Spleen (tissue), 11 donors: ENCODE measurements around the gene TEF. TPM values are rescaled to one million over a fixed set of nuclear protein-coding genes. Genes with fewer than 3 reads are reported as not detected.
A peak's percentile ranks its signal among the peaks of the same experiment; 100 is the strongest.

Experiments
- DNase-seq: peaks from one replicate; pipeline ENCODE4 v3.0.0-alpha.2; 2020
- H3K27ac ChIP-seq, 8 donors: fragments of 200-600 bp; sonication (generic) in 7 of 8; 1 replicate in 4 of 8; 2 replicates in 4 of 8; pipeline versions ENCODE4 v1.5.0 to v1.8.0; 2016 to 2021; ENCODE audit warnings: inconsistent platforms in 4 of 8, mild to moderate bottlenecking in 4 of 8, moderate library complexity in 1 of 8
- H3K27me3 ChIP-seq, 7 donors: fragments of 200-600 bp; sonication (generic) in 6 of 7; replicated peaks in 1 of 7; 1 replicate in 4 of 7; 2 replicates in 3 of 7; pipeline versions ENCODE4 v1.5.0 to v1.8.0; 2016 to 2021; ENCODE audit warnings: inconsistent platforms in 3 of 7, mild to moderate bottlenecking in 1 of 7
- H3K36me3 ChIP-seq, 6 donors: fragments of 200-600 bp; sonication (generic) in 5 of 6; 1 replicate in 4 of 6; 2 replicates in 2 of 6; pipeline versions ENCODE4 v1.5.0 to v1.8.0; 2016 to 2021; ENCODE audit warnings: inconsistent platforms in 2 of 6
- H3K4me1 ChIP-seq, 6 donors: fragments of 200-600 bp; sonication (generic) in 5 of 6; 1 replicate in 3 of 6; 2 replicates in 3 of 6; pipeline versions ENCODE4 v1.5.0 to v1.8.0; 2016 to 2021; ENCODE audit warnings: inconsistent platforms in 3 of 6
- H3K4me3 ChIP-seq, 8 donors: fragments of 200-600 bp; sonication (generic) in 7 of 8; 1 replicate in 4 of 8; 2 replicates in 4 of 8; pipeline versions ENCODE4 v1.5.0 to v1.8.0; 2016 to 2021; ENCODE audit warnings: inconsistent platforms in 4 of 8, mild to moderate bottlenecking in 4 of 8, moderate library complexity in 2 of 8
- H3K9me3 ChIP-seq, 8 donors: fragments of 200-600 bp; sonication (generic) in 7 of 8; 1 replicate in 4 of 8; 2 replicates in 4 of 8; pipeline versions ENCODE4 v1.5.0 to v1.8.0; 2016 to 2021; ENCODE audit warnings: inconsistent platforms in 4 of 8
- CTCF ChIP-seq, 11 experiments: fragments of 200-600 bp in 7 of 11; fragments of 450-650 bp in 4 of 11; sonication (generic) in 4 of 11; IDR thresholded peaks in 8 of 11; conservative IDR thresholded peaks in 3 of 11; 1 replicate in 7 of 11; 2 replicates in 4 of 11; pipeline versions ENCODE4 v1.4.0 to v1.8.0; 2016 to 2021; ENCODE audit warnings: antibody characterized with exemption in 11 of 11, inconsistent platforms in 4 of 11, mild to moderate bottlenecking in 1 of 11
- POLR2A ChIP-seq, 3 donors: fragments of 450-650 bp; IDR thresholded peaks; one replicate each; pipeline ENCODE4 v1.5.1; 2017; ENCODE audit warnings: antibody characterized with exemption in 3 of 3, mild to moderate bottlenecking in 1 of 3
- POLR2AphosphoS5 ChIP-seq, 3 donors: sonication (generic); formaldehyde crosslinking; IDR thresholded peaks; one replicate each; pipeline ENCODE4 v1.5.1; 2017; ENCODE audit warnings: antibody characterized with exemption in 3 of 3
- WGBS, 5 donors: extraction: QIAGEN DNeasy Blood & Tissue Kit in 3 of 5; methylation state at CpG; one replicate each; pipeline versions ENCODE4 v1.1.5 to v1.1.7; 2013 to 2018; 5-methylcytosine and 5-hydroxymethylcytosine counted together
- intact Hi-C: fragments of 100-400 bp; cut with DNase I; formaldehyde crosslinking; loops from one replicate; pipeline ENCODE4 v1.15.0; 2023; ENCODE audit warnings: low total_unique reads
- polyA plus RNA-seq, 3 donors: library from polyadenylated mRNA; stranded (reverse); fragments of 200-250 nt; gene quantifications; one replicate each; pipeline ENCODE4 v1.2.1, GENCODE V29; 2013
- total RNA-seq, 7 donors: library from RNA; depleted of rRNA in 3 of 7; stranded (reverse); fragments of >200 nt in 3 of 7; fragmentation: NEBNext Ultra II Directional in 4 of 7; extraction: Animal tissue kit (Norgen Biotek cat#: 25700) in 4 of 7; gene quantifications; one replicate each; pipeline versions ENCODE4 v1.1.0 to v1.2.1, GENCODE V29; 2016 to 2021
- donor health status: healthy with polysubstance abuse.
- donor health status: DM: no; HTN: no; CAD: no; lungs with moderate emphysema.
- donor health status: DM: no; HTN: no; CAD: no.
- donor health status: Bipolar disorder and iron deficiency.
- donor health status: healthy.
- donor health status: DM: no; HTN: no; CAD: no.
- donor health status: DM: yes; HTN: yes; CAD: no.

The TEF gene
- total and polyA plus RNA-seq, 10 donors: 2.2 to 29.9 (median 11.6) TPM

DNA sequence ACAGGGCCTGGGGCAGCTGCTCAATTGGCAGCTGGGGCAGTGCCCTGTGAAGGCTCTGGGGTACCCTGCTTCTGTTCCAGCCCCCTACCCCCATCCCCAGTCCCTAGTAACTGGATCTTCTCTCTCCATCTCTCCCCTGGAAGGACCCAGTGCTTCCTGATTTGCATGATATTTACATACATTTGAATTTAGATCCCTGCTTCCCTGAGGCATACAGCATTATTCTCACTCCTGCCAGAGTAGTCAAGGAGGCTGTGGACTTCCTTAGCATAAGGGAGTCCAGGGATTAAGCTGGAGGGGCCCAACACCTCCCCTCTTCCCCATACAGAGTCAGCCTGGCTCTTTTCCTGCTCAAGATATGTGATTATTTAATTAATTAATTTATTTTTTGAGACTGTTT lies 24.7 kb downstream of the TEF start:
- no peaks in the 10 kb centered on the region for H3K9me3 ChIP-seq
- H3K27me3 ChIP-seq: no peaks in the 10 kb centered on the region
- TF ChIP-seq POLR2AphosphoS5 (IDR thresholded peaks at IDR 0.05) (no peak), POLR2A (IDR thresholded peaks at IDR 0.05) (no peak), CTCF (IDR thresholded peaks at IDR 0.05 in 8 of 11, conservative IDR thresholded peaks at IDR 0.05 in 3 of 11) (no peak)
- no peak overlapping the region for H3K4me3 ChIP-seq
- intact Hi-C loops: no loop called here
- no peak overlapping the region for H3K27ac ChIP-seq
- no peaks in the 10 kb centered on the region for H3K36me3 ChIP-seq
- DNase-seq: no peak
- peaks cover 8 to 40% (median 27%) of the 10 kb centered on the region in 6 donors for H3K4me1 ChIP-seq

GRCh38 chr22:41407433-41407832 lies 25.7 kb downstream of the TEF start:
- no peak for DNase-seq
- intact Hi-C loops: no loop called here

GRCh38 chr22:41408665-41409064 lies 26.9 kb downstream of the TEF start:
- WGBS, 5 donors: 82 to 91% (median 89%) methylated on average over 7 to 8 of the region's 8 CpGs
- intact Hi-C loops: no loop called here
- TF ChIP-seq POLR2AphosphoS5 (IDR thresholded peaks at IDR 0.05): no peak
- no peak for TF ChIP-seq POLR2A (IDR thresholded peaks at IDR 0.05)
- TF ChIP-seq CTCF (IDR thresholded peaks at IDR 0.05 in 8 of 11, conservative IDR thresholded peaks at IDR 0.05 in 3 of 11): no peak

More at GRCh38 chr22:41407433-41407832, 25.7 kb downstream of the TEF start:
- 84 to 92% (median 89%) methylated on average over 3 of the region's 3 CpGs for WGBS, 5 donors
- Histone ChIP-seq H3K27me3 (no peaks in the 10 kb centered on the region), H3K36me3 (no peaks in the 10 kb centered on the region), H3K9me3 (no peaks in the 10 kb centered on the region), H3K27ac (no peak overlapping the region), H3K4me3 (no peak overlapping the region), H3K4me1 (peaks cover 16 to 42% (median 34%) of the 10 kb centered on the region in 6 donors)
- TF ChIP-seq POLR2A (IDR thresholded peaks at IDR 0.05) (no peak), POLR2AphosphoS5 (IDR thresholded peaks at IDR 0.05) (no peak), CTCF (IDR thresholded peaks at IDR 0.05 in 8 of 11, conservative IDR thresholded peaks at IDR 0.05 in 3 of 11) (no peak)

GRCh38 chr22:41410311-41410751 lies 28.6 kb downstream of the TEF start:
- no peak for DNase-seq
- no peaks in the 10 kb centered on the region for H3K9me3 ChIP-seq
- no peak overlapping the region for H3K4me3 ChIP-seq
- TF ChIP-seq POLR2A (IDR thresholded peaks at IDR 0.05) (no peak), POLR2AphosphoS5 (IDR thresholded peaks at IDR 0.05) (peak in 1 of 3 donors; percentile 27)
- intact Hi-C loops: no loop called here
- 61 to 80% (median 73%) methylated on average over 6 to 7 of the region's 7 CpGs for WGBS, 5 donors
- H3K27me3 ChIP-seq: no peaks in the 10 kb centered on the region
- peak overlapping the region in 6 of 8 donors; percentile 8 to 100 (median 100) for H3K27ac ChIP-seq
- peaks cover 24 to 51% (median 42%) of the 10 kb centered on the region in 6 donors for H3K4me1 ChIP-seq
- H3K36me3 ChIP-seq: no peaks in the 10 kb centered on the region

More at GRCh38 chr22:41408665-41409064, 26.9 kb downstream of the TEF start:
- DNase-seq: no peak
- Histone ChIP-seq H3K9me3 (no peaks in the 10 kb centered on the region), H3K27me3 (no peaks in the 10 kb centered on the region), H3K27ac (peak overlapping the region in 1 of 8 donors; percentile 33), H3K4me3 (no peak overlapping the region), H3K36me3 (no peaks in the 10 kb centered on the region), H3K4me1 (peaks cover 20 to 44% (median 35%) of the 10 kb centered on the region in 6 donors)
